Activated gamma-delta T cell (primary cell): ENCODE results near the gene ADGRG6.
"Not testable (repeated sequence)": the region's sequence is repeated elsewhere in the genome, so short reads cannot be mapped to it uniquely, and the experiment has no call there.

Source experiments
- DNase-seq: peaks from one replicate; lab custom pipeline; 2025; lab: John Stamatoyannopoulos, UW

Gene ADGRG6

GRCh38 chr6:142346166-142346565, 44.4 kb downstream of the ADGRG6 start:
- DNase-seq = not testable (repeated sequence)

DNA sequence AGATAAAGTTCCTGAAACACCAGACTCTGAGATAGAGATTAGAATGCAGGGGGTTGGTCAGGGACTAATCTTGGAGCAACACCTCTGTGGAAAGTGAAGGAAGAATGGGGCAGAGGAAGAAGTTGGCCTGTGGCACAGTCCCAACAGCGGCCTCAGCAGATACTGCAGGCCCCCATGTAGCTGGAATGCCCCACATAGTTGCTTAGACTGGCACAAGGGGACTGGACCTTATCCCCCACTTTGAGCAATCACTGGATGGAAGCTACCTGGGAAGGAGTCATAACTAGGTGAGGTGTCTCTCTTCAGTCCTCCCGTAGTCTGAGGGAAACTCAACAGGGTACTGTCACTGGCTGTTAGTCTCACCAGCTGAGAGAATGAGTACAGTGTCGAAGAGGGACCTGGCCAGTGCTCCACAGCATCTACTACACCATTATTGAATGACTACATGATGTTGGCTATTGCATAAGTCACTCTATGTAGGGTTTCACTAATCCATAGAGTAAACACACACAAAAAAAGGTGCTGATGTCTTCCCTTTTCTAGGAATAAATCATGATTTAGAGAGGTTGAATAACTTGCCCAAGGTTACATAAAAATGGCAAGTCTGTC, 47.5 kb downstream of the ADGRG6 start:
- no peak for DNase-seq

DNA sequence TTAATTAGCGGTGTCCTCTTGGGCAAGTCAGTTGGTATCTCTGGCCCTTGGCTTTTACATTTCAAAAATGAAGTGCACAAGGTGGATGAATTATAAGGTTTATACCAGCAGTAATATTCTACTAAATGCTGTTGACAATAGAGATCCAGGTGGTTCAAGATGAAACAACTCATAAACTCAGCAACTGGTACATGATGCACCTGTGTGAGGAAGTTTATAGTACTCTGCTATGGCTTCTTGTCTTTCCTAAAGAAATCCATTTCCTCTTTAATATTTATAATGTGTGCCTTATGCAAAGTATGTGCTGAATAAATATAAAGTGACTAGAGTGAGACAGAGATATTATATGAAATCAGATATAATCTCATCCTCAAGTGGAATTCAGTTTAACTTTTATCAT, 48.5 kb downstream of the ADGRG6 start:
- no peak for DNase-seq

- no peak for DNase-seq
These were observed 51.9 kb downstream of the ADGRG6 start for GRCh38 chr6:142353690-142354089.

DNA sequence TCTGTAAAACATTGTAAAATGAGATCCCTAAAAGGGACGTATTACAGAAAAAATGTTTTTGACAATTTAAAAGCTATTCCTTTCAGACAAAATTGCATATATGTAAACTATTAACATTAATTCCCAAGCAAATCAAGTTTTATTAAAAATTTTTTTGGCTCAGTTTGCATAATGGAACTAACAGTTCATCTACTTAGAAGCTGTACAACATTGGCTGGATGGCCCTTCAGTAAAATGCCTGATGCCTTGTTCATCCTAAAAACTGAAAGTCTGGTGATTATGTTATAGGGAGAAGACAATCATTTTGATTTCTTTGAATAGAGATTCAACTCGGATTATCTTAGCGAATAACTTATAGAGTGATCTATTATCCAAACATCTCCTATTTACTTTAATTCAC, 52.8 kb downstream of the ADGRG6 start:
- no peak for DNase-seq

DNA sequence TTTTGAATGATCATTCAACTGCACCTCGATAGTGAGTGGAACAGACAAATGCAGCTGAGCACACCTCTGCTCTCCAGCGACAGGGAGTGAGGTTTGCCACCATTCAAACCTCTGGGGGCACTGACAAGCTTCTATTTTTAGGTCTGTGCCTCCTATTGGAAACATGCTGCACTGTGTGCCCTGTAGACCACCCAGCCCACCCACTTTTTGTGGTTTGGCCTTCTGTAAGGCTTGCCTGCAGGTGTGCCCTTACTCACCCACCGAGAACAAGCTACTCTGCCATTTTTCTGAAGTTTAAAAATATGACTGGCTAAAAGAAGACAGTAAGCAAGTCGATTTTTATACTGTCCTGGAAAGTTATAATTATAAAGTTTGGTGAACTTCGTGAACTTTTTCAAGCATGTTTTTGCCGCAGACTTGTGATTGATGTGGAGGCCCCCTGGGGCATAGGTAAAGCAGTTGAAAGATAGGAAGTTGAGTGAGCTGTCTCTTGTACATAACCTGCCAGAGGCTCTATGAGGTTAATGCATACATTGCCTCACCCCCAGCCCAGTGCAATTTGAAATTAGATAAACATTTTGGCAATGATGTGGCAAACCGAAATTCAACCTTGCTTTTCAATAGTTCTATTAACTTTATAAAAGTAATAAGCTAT, 53.8 kb downstream of the ADGRG6 start:
- DNase-seq = no peak

GRCh38 chr6:142356201-142356883, 54.5 kb downstream of the ADGRG6 start:
- no peak for DNase-seq

DNA sequence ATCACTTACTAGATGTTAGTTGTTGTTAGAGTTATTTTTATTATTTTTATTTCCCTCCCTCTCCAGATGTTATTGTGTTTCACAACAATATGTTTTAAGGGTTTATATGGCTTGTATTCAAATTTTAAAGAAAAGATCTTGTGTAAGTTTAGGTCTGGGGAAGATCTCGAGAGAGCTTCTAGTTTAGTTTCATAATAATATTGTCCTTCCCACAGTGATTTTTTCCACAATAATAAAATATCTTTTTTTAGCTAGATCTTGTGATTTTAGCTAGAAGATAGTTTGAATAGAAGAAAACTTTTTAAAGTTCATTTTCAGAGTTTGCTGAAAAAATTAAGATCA, 55.0 kb downstream of the ADGRG6 start:
- no peak for DNase-seq

DNA sequence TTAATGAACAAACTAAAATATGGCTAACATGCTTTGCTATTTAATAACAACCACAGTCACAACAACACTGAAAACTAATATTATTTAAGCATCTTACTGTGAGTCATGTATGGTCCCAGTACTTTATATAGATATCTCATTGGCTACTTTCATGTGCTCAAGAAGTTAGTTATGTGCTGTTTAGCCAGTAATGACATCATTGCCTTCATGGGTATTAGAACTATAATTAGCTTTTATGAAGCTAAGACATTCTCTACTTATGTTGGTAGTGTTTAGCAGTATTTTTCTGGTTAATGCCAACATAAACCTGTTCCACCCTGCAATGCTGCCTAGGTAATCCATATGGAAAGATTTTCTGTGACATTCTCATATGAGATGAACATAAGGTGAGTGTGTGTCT, 56.1 kb downstream of the ADGRG6 start:
- no peak for DNase-seq

GRCh38 chr6:142359271-142359960, 57.6 kb downstream of the ADGRG6 start:
- DNase-seq = no peak

- no peak for DNase-seq
These were observed 59.5 kb downstream of the ADGRG6 start for GRCh38 chr6:142361345-142361744.

- no peak for DNase-seq
These were observed 60.3 kb downstream of the ADGRG6 start for GRCh38 chr6:142361779-142362750.

DNA sequence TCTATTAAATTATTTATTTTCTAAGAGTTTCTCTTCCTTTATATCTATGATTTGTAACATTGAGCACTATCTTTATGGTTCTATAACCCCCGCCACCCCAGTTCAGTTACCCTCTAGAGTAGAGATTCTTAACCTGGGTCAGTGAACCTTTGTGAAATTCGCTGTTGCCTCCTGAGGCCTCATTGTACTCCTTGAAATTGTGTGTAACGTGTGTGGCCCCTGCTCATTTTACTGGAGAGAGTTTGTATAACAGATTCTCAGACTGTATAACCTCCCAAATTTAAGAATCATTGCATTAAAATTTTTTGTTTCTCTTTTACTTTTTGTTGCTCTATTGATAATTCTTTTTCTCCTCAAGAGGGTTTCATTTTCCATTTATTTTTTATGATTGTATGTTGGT, 65.3 kb downstream of the ADGRG6 start:
- no peak for DNase-seq

DNA sequence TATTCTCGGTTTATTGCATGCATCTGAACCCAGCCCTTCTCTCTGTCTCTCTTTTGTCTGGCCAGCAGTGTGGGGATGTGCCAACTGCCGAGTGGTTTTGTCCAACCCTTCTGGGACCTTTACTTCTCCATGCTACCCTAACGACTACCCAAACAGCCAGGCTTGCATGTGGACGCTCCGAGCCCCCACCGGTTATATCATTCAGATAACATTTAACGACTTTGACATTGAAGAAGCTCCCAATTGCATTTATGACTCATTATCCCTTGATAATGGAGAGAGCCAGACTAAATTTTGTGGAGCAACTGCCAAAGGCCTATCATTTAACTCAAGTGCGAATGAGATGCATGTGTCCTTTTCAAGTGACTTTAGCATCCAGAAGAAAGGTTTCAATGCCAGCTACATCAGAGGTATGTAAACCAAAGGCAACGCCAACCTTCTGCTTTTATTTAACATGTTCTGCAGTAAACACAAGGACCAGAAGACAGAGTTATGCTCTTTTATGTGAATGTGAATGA, 65.8 kb downstream of the ADGRG6 start:
- DNase-seq = no peak

GRCh38 chr6:142369266-142369665, 67.5 kb downstream of the ADGRG6 start:
- DNase-seq = no peak

DNA sequence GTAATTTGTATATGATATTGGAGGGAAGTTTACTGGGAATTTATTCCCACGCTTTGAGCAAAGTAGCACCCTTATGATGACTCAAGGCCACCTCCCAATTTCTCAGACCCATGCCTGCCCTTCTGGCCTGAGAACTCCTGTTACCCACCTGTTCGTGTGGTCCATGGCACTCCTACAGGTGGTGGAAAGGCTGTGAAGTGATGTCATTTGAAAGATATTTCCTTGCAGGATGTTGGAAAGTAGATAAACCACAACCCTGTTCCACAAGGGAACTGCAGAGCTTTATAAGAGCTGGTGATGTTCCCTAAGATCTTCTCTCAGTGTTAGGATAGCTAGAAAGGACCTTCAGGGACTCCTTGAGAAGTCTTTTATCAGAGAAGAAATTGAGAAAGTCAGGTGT, 70.5 kb downstream of the ADGRG6 start:
- no peak for DNase-seq

GRCh38 chr6:142373268-142374090, 71.7 kb downstream of the ADGRG6 start:
- no peak for DNase-seq

- no peak for DNase-seq
These were observed 72.4 kb downstream of the ADGRG6 start for GRCh38 chr6:142374091-142374770.

GRCh38 chr6:142374965-142375733, 73.3 kb downstream of the ADGRG6 start:
- DNase-seq = no peak
